ENCODE measurements around the gene GNAS.
A peak's percentile ranks its signal among the peaks of the same experiment; 100 is the strongest.

GNAS gene

GRCh38 chr20:58835231-58835630 is 17.3 kb upstream of the GNAS start:
- POLR2A ChIA-PET (ENCODE audit: low non-redundant PET) = no interaction called here
- TF ChIP-seq, protein P1, sequence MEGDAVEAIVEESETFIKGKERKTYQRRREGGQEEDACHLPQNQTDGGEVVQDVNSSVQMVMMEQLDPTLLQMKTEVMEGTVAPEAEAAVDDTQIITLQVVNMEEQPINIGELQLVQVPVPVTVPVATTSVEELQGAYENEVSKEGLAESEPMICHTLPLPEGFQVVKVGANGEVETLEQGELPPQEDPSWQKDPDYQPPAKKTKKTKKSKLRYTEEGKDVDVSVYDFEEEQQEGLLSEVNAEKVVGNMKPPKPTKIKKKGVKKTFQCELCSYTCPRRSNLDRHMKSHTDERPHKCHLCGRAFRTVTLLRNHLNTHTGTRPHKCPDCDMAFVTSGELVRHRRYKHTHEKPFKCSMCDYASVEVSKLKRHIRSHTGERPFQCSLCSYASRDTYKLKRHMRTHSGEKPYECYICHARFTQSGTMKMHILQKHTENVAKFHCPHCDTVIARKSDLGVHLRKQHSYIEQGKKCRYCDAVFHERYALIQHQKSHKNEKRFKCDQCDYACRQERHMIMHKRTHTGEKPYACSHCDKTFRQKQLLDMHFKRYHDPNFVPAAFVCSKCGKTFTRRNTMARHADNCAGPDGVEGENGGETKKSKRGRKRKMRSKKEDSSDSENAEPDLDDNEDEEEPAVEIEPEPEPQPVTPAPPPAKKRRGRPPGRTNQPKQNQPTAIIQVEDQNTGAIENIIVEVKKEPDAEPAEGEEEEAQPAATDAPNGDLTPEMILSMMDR (conservative IDR thresholded peaks at IDR 0.05; ENCODE audit: low read depth) = no peak
- no peak overlapping the region for H3K27ac ChIP-seq
- CTCF ChIA-PET = interaction anchor here (1.0 kb wide), 1 partner anchor 621 kb away, joined by 4 read pairs; no protein-coding TSS in a partner anchor
- DNase-seq (ENCODE audit: low spot score) = no peak

GRCh38 chr20:58836616-58837204 is 15.8 kb upstream of the GNAS start:
- no peak for DNase-seq (ENCODE audit: low spot score)
- TF ChIP-seq, protein P1 (conservative IDR thresholded peaks at IDR 0.05; ENCODE audit: low read depth) = no peak
- POLR2A ChIA-PET (ENCODE audit: low non-redundant PET) = no interaction called here
- no peak overlapping the region for H3K27ac ChIP-seq
- CTCF ChIA-PET = interaction anchor here (0.5 kb wide), 1 partner anchor 898 kb away, joined by 3 read pairs; no protein-coding TSS in a partner anchor

DNA sequence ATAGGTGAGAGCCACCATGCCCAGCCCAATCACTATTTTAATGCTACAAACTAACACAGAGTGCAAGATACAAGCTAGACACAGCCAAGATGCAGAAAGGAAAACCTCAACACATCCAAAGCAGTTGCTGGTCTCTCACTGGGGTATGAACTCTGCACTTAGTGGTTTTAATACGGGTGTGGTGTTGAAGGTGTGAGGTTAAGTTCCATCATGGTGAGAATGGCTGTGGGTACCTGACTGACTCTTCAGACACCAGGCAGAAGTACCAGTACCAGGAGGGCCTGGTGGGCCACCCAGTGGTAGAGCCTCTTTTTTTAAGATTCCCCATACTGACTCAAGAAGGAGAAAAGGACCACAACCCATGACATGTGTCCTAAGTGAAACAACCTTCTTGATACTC is 14.8 kb upstream of the GNAS start:
- POLR2A ChIA-PET (ENCODE audit: low non-redundant PET) = no interaction called here
- H3K27ac ChIP-seq = no peak overlapping the region
- CTCF ChIA-PET = interaction anchor here (0.7 kb wide), 2 partner anchors 600 to 966 kb away, joined by 3 read pairs; no protein-coding TSS in a partner anchor
- TF ChIP-seq, protein P1 (conservative IDR thresholded peaks at IDR 0.05; ENCODE audit: low read depth) = no peak
- no peak for DNase-seq (ENCODE audit: low spot score)

GRCh38 chr20:58838174-58838573 is 14.3 kb upstream of the GNAS start:
- POLR2A ChIA-PET (ENCODE audit: low non-redundant PET) = no interaction called here
- DNase-seq (ENCODE audit: low spot score) = no peak
- TF ChIP-seq, protein P1 (conservative IDR thresholded peaks at IDR 0.05; ENCODE audit: low read depth) = no peak
- CTCF ChIA-PET = interaction anchor here (0.7 kb wide), 1 partner anchor 966 kb away, joined by 3 read pairs; no protein-coding TSS in a partner anchor
- no peak overlapping the region for H3K27ac ChIP-seq

DNA sequence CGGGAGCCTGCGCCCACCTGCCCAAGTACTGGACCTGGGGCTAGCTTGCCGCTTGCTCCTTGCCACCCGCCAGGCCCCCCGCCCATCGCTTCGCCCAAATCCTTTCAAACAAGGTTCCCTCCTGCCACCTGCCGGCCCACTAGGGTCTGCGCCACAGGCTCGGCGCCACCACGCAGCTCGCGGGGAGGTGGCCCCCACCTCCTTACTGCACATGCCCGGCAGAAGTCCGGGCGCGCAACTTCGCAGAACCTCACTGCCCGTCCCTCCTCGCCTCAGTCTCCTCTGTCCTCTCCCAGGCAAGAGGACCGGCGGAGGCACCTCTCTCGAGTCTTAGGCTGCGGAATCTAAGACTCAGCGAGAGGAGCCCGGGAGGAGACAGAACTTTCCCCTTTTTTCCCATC is 13.0 kb upstream of the GNAS start:
- TF ChIP-seq, protein P1 (conservative IDR thresholded peaks at IDR 0.05; ENCODE audit: low read depth) = peak; percentile 50
- H3K27ac ChIP-seq = no peak overlapping the region
- ChIA-PET POLR2A (ENCODE audit: low non-redundant PET) (no interaction called here), CTCF (interaction anchor here (0.6 to 1.3 kb wide), 7 partner anchors 13 to 1643 kb away, joined by 3 to 4 read pairs (median 3); partner anchors contain the start of genes GNAS and STX16)
- DNase-seq (ENCODE audit: low spot score) = peak; percentile 44

GRCh38 chr20:58839991-58840747 is 12.3 kb upstream of the GNAS start:
- TF ChIP-seq, protein P1 (conservative IDR thresholded peaks at IDR 0.05; ENCODE audit: low read depth) = no peak
- H3K27ac ChIP-seq = no peak overlapping the region
- no peak for DNase-seq (ENCODE audit: low spot score)

More at GRCh38 chr20:58839991-58840747, 12.3 kb upstream of the GNAS start:
- CTCF ChIA-PET = interaction anchor here (0.6 to 1.1 kb wide), 7 partner anchors 24 to 1643 kb away, joined by 3 to 4 read pairs (median 3); partner anchors contain the start of gene STX16
- POLR2A ChIA-PET (ENCODE audit: low non-redundant PET) = no interaction called here
